HepG2 (cell line): ENCODE measurements around the gene AP2B1. TPM values are rescaled to one million over a fixed set of nuclear protein-coding genes. Genes with fewer than 3 reads are reported as not detected.

Source experiments
- DR1 ChIP-seq: sonication (generic); formaldehyde crosslinking; IDR thresholded peaks from 2 replicates; pipeline ENCODE4 v1.8.0; 2021; ENCODE audit warnings: mild to moderate bottlenecking, missing genetic modification reagents, inconsistent platforms
- ELF1 ChIP-seq: sonication (generic); formaldehyde crosslinking; IDR thresholded peaks from 2 replicates; pipeline ENCODE4 v1.4.0; 2020; ENCODE audit warnings: missing genetic modification reagents
- LBX2 ChIP-seq: sonication (generic); formaldehyde crosslinking; IDR thresholded peaks from 2 replicates; pipeline ENCODE4 v1.5.0; 2020; ENCODE audit warnings: missing genetic modification reagents, mild to moderate bottlenecking, borderline replicate concordance
- PAWR ChIP-seq: sonication (generic); formaldehyde crosslinking; IDR thresholded peaks from 2 replicates; pipeline ENCODE4 v1.4.0; 2020; ENCODE audit warnings: missing genetic modification reagents, mild to moderate bottlenecking, borderline replicate concordance
- PRDM4 ChIP-seq: sonication (generic); formaldehyde crosslinking; IDR thresholded peaks from 2 replicates; pipeline ENCODE4 v1.9.0; 2021; ENCODE audit warnings: missing genetic modification reagents, borderline replicate concordance
- PRMT3 ChIP-seq: sonication (generic); formaldehyde crosslinking; IDR thresholded peaks from 2 replicates; pipeline ENCODE4 v1.8.1; 2022; ENCODE audit warnings: low read depth, mild to moderate bottlenecking, moderate library complexity, missing genetic modification reagents, borderline replicate concordance
- TEF ChIP-seq: sonication (generic); formaldehyde crosslinking; IDR thresholded peaks from 2 replicates; pipeline ENCODE4 v1.5.0; 2020; ENCODE audit warnings: missing genetic modification reagents
- THAP11 ChIP-seq: IDR thresholded peaks from 2 replicates; pipeline ENCODE4 v1.6.1; 2016; ENCODE audit warnings: missing biosample characterization, missing genetic modification reagents
- THAP8 ChIP-seq: sonication (generic); formaldehyde crosslinking; IDR thresholded peaks from 2 replicates; pipeline ENCODE4 v1.5.1; 2020; ENCODE audit warnings: missing genetic modification reagents, mild to moderate bottlenecking, borderline replicate concordance
- WIZ ChIP-seq: sonication (generic); formaldehyde crosslinking; IDR thresholded peaks from 2 replicates; pipeline ENCODE4 v1.5.1; 2020; ENCODE audit warnings: mild to moderate bottlenecking, missing genetic modification reagents
- ZNF329 ChIP-seq: sonication (generic); formaldehyde crosslinking; IDR thresholded peaks from 2 replicates; pipeline ENCODE4 v1.9.0; 2021; ENCODE audit warnings: low read depth, mild to moderate bottlenecking, missing genetic modification reagents
- ZNF335 ChIP-seq: sonication (generic); formaldehyde crosslinking; IDR thresholded peaks from 2 replicates; pipeline ENCODE4 v1.4.0; 2020; ENCODE audit warnings: missing genetic modification reagents
- ZNF749 ChIP-seq: sonication (generic); formaldehyde crosslinking; IDR thresholded peaks from 2 replicates; pipeline ENCODE4 v1.8.0; 2022; ENCODE audit warnings: mild to moderate bottlenecking, missing genetic modification reagents, moderate library complexity, borderline replicate concordance
- ZNF841 ChIP-seq: sonication (generic); formaldehyde crosslinking; IDR thresholded peaks from 2 replicates; pipeline ENCODE4 v1.8.1; 2023; ENCODE audit warnings: missing genetic modification reagents, borderline replicate concordance
- ZSCAN12 ChIP-seq: sonication (generic); formaldehyde crosslinking; IDR thresholded peaks from 2 replicates; pipeline ENCODE4 v1.9.0; 2021; ENCODE audit warnings: mild to moderate bottlenecking, missing genetic modification reagents
- polyA plus RNA-seq, 8 experiments: library from polyadenylated mRNA; depleted of rRNA in 3 of 8; stranded (reverse) in 7 of 8; unstranded in 1 of 8; fragments of >200 nt; fragmentation: Illumina TruSeq in 4 of 8; extraction: Trizol in 4 of 8; gene quantifications; 2 replicates each; pipeline versions ENCODE4 v1.2.1 to v1.2.3, GENCODE V29; 2011 to 2016; ENCODE audit warnings: low read depth in 4 of 8, missing spikeins in 1 of 8, mixed read lengths in 1 of 8; ENCODE audit not compliant: insufficient read depth in 1 of 8
- total RNA-seq, 5 experiments: library from RNA; depleted of rRNA; stranded (reverse); fragments of >200 nt; fragmentation: Illumina TruSeq; extraction: Trizol; gene quantifications; 2 replicates each; pipeline ENCODE4 v1.2.3, GENCODE V29; 2016; ENCODE audit warnings: low read depth in 1 of 5
- TF ChIP-seq, protein P1 (sequence below): sonication (generic); formaldehyde crosslinking; IDR thresholded peaks from 2 replicates; pipeline ENCODE4 v1.5.1; 2020; ENCODE audit warnings: mild to moderate bottlenecking, missing genetic modification reagents, moderate library complexity
- TF ChIP-seq, protein P2 (sequence below): sonication (generic); formaldehyde crosslinking; IDR thresholded peaks from 2 replicates; pipeline ENCODE4 v1.4.0; 2020; ENCODE audit warnings: low read depth, mild to moderate bottlenecking, missing genetic modification reagents

The AP2B1 gene
- total and polyA plus RNA-seq, 2 of the 13 experiments (the other 11 are each of a cell fraction or from before 2014, with no cell fraction given) = 23.8 to 71.3 TPM

DNA sequence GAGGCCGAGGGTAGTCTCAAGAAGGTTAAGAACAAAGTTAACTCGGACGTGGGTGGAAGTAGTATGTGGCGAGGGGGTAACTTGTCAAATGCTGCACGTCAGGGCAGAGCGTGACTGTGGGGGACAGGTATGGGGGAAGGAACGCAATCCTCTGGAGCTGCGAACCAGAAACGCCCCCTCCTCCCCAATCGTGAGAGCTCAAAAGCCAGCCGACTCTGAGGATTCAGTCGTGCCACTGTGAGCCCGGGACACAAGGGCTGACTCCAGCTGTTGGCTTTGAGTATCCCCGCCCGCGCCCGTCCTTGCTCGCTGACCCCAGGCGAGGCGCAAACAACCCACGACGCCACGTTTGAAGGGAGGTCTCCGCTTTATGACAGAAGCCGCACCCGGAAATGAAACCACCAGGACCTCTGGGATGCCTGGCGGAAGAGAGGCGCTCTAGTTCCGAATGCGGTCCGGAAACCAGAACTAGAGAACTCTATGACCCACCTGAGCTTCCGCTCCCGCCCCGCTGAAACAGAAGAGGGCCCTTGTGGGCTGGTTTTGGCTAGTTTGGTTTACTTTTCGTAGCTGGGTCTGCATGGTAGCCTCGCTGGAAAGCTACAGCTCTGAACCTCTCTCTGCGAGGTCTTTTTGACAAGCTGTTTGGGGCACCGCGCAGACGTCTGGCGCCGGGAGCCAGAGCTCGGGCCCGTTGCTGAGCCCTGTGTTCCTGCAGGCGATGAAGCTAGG is 8.8 kb upstream of the AP2B1 start, which contains the start of gene PEX12 (continued):
- TF ChIP-seq, protein P1, sequence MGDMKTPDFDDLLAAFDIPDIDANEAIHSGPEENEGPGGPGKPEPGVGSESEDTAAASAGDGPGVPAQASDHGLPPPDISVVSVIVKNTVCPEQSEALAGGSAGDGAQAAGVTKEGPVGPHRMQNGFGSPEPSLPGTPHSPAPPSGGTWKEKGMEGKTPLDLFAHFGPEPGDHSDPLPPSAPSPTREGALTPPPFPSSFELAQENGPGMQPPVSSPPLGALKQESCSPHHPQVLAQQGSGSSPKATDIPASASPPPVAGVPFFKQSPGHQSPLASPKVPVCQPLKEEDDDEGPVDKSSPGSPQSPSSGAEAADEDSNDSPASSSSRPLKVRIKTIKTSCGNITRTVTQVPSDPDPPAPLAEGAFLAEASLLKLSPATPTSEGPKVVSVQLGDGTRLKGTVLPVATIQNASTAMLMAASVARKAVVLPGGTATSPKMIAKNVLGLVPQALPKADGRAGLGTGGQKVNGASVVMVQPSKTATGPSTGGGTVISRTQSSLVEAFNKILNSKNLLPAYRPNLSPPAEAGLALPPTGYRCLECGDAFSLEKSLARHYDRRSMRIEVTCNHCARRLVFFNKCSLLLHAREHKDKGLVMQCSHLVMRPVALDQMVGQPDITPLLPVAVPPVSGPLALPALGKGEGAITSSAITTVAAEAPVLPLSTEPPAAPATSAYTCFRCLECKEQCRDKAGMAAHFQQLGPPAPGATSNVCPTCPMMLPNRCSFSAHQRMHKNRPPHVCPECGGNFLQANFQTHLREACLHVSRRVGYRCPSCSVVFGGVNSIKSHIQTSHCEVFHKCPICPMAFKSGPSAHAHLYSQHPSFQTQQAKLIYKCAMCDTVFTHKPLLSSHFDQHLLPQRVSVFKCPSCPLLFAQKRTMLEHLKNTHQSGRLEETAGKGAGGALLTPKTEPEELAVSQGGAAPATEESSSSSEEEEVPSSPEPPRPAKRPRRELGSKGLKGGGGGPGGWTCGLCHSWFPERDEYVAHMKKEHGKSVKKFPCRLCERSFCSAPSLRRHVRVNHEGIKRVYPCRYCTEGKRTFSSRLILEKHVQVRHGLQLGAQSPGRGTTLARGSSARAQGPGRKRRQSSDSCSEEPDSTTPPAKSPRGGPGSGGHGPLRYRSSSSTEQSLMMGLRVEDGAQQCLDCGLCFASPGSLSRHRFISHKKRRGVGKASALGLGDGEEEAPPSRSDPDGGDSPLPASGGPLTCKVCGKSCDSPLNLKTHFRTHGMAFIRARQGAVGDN (CRISPR knock-in tag) = peak; percentile 90
- TF ChIP-seq DR1 (CRISPR knock-in tag) = 0 out of 2 replicates have a peak, but pooled peaks have one; percentile 44
- no peak for TF ChIP-seq THAP8 (CRISPR knock-in tag)
- peak; percentile 99 for TF ChIP-seq ELF1 (CRISPR knock-in tag)
- TF ChIP-seq PAWR (CRISPR knock-in tag) = no peak
- peak; percentile 65; the same call in 1 of the 2 replicates for TF ChIP-seq ZNF841 (CRISPR knock-in tag)
- no peak for TF ChIP-seq ZSCAN12 (CRISPR knock-in tag)
- TF ChIP-seq PRMT3 (CRISPR knock-in tag) = no peak
- no peak; the same call in 1 of the 2 replicates for TF ChIP-seq ZNF749
- TF ChIP-seq, protein P2, sequence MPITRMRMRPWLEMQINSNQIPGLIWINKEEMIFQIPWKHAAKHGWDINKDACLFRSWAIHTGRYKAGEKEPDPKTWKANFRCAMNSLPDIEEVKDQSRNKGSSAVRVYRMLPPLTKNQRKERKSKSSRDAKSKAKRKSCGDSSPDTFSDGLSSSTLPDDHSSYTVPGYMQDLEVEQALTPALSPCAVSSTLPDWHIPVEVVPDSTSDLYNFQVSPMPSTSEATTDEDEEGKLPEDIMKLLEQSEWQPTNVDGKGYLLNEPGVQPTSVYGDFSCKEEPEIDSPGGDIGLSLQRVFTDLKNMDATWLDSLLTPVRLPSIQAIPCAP (CRISPR knock-in tag) = no peak
- TF ChIP-seq LBX2 (CRISPR knock-in tag) = no peak
- peak; percentile 37; the same call in 1 of the 2 replicates for TF ChIP-seq WIZ (CRISPR knock-in tag)
- TF ChIP-seq TEF = no peak
- peak; percentile 90 for TF ChIP-seq ZNF335 (CRISPR knock-in tag)
- no peak for TF ChIP-seq PRDM4
- TF ChIP-seq THAP11 (CRISPR knock-in tag) = peak; percentile 95
- TF ChIP-seq ZNF329 (CRISPR knock-in tag) = 0 out of 2 replicates have a peak, but pooled peaks have one; percentile 37
